GM15510 (cell line): Measurements from ENCODE around the gene PDIA4.

Experiments
- POLR2A ChIP-seq: IDR thresholded peaks from 3 replicates; pipeline ENCODE4 v1.6.1; 2011; ENCODE audit warnings: borderline replicate concordance; ENCODE audit not compliant: insufficient read length; ENCODE audit errors: extremely low read depth

Gene PDIA4

DNA sequence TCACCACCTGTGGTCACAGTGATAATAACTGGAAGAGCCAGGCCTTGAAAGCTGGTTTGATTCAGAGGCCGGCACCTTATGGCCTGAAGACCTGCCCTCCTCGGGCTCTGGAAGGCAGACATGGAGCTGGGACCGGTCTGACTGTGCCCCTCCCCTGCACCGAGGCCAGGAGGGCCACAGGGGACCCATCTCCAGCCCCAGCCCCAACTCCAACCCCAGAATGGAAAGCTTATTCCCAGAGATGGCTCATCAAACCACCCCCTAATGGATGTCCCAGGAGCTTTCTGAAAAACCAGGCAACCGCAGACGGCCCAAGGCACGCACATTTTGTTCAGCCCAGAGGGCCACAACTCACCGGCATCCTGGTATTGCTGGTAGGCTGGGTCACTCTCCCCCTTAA lies 16.8 kb downstream of the PDIA4 start:
- no peak for TF ChIP-seq POLR2A

DNA sequence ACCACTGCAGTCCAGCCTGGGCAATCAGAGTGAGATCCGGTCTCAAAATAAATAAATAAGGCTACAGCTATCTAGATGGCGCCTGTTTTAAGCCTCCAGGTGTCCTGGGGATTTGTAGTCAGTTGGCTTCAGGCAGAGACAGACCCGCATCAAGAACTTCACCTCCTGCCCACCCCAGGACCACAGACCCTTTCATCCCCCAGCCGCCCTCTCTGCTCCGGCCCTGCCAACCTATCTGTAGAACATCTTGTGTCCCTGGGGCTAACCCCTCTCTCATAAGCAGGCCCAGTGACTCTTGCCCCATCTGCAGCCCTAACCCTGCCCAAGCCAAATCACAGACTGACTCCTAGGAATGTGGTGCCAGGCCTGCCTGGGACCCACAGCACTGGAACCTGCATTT lies 17.9 kb downstream of the PDIA4 start:
- no peak for TF ChIP-seq POLR2A

DNA sequence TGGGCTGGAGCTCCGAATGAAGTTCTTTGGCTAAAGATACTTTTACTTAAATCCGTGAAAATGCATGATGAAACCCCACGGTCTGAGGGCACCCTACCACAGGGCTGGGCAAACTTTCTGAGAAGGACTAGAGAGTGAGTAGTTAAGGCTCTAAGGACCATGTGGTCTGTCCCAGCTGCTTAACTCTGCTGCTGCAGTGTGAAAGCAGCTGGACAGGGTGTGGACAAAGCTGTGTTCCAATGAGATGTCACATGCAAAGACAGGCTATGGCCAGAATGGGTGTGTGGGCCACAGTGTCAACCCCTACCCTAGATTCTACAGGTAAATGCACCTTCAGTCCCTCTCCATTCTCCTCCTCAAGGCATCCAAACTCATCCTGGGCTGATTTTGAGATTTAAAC lies 18.8 kb downstream of the PDIA4 start:
- no peak for TF ChIP-seq POLR2A

DNA sequence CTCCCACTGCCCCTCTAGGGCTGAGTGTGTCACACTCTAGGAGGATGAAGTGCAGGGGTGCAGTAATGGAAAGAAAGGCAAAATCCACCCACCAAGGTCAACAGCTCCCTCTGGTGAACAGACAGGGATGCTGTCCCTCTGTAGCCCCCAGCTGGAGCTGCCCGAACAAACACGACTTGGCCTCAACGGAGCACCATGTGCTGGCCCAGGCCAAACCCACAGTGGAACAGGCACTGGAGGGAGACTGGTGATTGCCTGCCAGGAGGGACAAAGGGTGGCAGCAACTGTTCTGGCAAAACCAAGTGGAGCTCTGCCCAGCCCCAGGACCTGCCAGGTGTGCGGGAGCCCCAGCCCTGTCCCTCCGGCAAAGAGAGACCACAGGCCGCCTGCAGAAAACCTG lies 20.7 kb downstream of the PDIA4 start:
- no peak for TF ChIP-seq POLR2A

DNA sequence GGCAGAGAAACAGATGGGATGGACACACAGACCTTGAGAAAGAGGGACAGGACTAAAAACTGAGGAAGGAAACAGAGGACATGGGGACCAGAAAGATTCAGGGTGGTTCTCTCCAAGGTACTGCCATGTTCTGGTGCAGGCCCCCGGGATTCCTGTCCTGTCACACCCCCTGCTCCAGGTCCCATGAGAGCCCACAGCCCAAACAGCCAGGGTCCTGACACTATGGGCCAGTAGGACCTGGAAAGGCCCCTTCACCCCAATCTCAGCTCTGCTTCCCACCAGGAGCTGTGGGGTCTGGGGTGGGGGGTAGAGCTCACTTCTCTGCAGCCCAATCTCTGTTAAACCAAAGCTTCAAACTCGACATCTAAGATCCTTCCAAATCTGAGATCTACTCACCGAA lies 21.2 kb downstream of the PDIA4 start:
- TF ChIP-seq POLR2A: no peak

DNA sequence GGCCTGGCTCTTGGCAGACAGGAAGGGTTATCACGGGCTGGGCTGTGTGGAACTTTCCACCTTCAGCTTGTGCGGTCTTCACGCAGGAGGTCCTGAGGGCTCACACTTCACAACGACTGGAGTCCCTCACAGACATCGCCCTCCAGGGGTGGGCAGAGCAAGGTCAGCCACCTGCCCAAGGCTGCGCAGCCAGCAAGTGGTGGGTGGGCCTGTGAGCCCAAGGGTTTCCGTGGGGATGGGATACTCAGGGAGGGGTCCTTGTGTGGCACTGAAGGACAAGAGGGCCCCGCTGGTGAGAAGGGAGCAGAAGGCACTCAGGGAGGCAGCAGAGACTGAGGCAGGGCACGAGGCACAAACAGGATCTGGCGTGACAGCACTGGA lies 22.0 kb downstream of the PDIA4 start:
- TF ChIP-seq POLR2A: no peak

DNA sequence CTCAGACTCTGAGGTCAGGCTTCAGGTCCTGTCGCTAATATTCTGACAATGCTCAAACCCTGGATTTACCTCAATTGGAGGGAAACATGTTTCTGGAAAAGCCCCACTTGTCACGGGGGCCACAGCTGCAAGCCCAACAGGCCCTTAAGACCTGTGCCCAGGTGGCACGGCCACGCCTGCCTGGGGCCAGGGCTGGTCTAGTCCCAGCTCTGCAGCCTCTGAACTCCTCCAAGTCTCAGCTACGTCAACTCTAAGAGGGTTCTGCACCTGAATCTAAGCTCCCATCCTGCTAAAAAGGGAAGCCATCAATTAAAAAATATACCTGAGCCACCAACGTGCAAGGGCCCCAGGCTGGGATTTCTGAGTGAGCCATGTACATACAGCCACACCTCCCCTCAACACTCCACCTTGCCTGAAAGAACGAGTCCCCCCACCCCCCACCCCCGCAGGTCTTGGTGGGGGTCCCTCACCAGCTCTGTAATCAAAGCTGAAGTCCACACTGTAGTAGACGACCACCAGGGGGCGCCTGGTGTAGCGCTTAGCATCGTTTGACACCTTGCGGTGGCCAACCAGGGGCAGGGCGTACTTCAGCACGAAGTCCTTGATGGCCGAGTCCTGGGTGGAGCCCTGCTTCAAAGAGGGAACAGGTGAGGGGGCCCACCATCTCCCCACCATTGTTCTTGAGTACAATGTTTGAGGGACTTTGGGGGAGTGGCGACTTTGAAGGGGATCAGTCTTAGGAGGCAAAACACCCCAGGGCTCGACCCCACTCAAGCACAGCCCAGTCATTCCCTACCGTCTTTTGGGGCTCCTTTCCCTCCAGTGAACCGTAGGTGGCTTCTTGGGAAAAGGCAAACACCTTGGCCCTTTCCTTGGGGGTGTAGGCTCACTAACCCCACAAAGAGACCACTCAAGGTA lies 22.6 kb downstream of the PDIA4 start:
- no peak for TF ChIP-seq POLR2A

DNA sequence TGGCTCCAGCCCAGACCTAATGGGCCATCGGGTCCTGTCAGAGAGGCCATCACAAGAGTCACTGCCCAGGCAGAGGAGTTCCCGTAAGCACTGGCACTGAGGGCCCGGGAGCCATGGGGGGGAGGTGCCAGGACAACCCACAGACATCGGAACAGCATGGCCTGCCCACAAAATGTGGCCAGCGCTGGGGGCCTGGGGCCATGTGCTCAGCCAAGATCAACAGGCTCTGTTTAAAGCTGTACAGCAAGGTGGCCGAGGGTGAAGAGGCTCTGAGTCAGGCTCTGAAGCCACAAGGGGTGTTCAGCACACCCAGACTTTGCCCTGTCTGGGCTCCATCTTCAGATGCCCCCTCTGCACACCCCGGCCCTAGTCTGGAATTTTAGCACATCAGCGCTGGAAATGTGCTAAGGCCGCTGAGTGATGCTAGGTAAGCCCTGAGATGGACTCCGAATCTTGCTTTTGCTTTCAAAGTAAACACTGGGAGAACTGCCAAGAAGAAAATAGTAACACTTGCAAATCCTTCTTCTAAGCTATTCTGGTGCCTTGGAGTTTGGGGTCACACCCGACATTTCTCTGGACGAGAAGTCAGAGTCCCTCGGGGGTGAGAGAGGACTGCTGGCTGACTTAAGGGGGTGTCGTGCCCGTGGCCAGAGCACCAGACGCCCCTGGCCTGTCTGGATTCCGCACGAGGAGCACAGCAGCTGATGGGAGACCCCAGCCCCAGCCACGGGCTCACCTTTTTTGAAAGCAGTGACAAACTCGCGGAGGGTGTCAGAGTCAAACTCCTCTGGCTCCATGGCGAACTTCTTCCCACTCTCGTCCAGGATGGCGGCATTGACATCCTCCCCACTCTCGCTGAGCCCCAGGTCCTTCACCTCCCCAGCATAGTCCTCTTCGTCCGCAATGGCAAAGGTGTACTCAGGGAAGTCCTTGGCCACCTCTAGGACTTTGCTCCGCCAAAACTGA lies 23.6 kb downstream of the PDIA4 start:
- no peak for TF ChIP-seq POLR2A

DNA sequence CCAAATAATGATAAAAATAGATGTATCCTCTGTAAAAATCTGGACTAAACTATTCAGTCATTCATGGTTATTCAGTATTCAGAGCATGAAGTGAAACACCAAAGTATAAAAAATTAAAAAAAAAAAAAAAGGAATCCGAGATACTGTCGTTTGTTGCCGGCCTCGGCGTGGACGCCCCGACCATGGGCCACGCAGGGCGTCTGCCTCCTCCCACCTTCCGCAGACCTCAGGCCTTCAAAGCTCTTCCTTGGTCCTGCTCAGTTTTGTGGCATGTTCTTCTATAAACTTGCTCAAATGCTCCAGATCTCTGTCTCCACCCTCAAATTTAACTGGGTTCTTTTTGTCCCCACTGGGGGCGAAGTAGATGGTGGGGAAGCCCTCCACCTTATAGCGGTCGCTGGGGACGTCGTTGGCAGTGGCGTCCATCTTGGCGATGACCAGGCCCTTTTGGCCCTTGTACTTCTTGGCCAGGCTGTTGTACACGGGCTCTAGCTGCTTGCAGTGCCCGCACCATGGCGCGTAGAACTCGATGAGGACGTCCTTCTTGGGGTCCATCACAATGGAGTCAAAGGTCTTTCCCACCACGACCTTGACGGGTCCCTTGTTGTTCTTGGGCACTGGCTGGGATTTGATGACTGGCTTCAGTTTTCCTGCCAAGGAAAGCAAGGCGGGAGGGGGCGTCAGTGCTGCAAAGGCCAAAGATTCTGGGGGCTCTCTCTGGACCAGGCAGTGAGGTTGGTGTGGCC lies 24.6 kb downstream of the PDIA4 start:
- no peak for TF ChIP-seq POLR2A

DNA sequence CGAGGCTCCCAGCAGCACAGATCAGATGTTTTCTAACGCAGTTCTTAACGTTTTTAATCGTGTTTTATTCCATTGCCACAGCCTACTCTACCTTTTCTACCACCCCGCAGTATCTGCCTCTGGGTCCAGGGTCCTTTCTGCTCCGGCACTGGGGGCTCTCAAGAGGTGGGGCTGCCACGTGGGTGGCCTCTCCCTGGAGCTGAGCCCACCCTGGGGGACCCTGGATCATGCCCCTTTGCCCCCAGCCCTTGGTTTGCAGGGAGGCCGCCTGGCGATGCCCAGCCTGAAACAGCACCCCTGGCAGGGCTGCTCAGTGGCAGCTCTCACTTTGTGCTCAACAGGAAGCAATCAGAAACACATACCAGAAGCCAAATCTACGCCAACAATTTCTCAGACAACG lies 25.3 kb downstream of the PDIA4 start:
- no peak for TF ChIP-seq POLR2A

DNA sequence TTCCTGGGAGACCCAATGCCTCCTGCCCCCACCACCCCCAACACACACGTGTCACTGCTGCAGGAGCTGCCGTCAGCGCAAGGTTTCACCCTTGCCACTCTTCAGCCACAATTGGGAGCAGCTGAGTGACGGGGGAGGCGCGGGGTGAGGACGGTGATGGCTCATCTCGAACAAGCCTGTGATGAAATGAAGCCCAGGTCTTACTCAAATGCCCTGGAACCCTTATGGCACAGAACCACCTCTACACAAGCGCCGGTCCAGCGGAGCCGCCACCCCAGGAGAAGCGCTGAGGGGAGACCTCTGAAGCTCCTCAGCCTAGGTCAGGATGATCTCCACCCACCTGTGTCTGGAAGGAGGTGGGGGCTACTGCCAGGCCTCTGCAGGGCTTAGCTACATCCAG lies 25.7 kb downstream of the PDIA4 start:
- TF ChIP-seq POLR2A: no peak

DNA sequence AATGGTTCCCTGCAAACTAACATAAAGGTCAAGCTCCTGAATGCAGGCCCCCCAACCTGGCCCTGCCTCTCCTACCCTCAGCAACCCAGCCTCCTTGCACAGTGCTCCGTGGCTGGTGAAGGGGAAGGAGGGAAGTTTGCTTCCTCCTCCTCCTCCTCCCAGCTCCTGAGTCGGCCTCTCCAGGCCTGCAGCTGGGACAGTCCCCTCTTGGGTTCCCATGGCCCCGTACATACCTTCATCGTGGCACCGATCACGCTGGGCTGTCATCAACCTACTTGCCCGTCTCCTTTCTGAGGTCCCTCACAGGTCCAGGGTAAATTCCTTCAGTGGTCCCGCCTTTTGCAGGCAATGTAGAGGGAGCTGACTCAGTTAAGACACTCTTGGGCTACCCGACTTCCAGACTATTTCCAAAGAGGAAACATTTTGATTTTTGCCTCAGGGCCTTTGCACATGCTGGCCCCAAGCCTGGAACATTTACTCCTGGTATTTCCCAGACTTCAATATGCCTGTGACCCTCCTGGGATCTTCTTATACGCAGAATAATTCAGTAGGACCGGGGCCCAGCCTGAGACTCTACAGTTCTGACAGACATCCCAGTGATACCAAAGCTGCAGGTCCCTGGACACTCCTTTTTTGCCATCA lies 26.8 kb downstream of the PDIA4 start:
- TF ChIP-seq POLR2A: no peak

DNA sequence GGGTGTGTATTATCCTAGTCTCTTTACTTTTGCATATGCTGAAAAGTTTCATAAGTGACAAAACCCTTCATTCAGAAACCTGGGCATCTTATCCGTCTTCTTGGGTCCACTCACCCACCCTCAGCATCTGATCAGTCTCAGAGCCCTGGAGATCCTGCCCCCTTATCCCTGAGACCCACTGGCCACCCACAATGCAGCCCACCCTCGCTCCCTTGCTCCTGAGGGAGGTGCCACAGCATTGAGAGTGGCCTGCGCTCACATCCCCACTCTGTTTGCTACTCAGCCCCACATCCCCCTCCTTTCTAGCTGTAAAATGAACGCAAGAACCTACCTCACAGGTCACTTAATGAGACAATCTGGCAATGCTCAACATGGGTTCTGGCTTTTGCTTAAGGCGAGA lies 27.3 kb downstream of the PDIA4 start:
- no peak for TF ChIP-seq POLR2A

DNA sequence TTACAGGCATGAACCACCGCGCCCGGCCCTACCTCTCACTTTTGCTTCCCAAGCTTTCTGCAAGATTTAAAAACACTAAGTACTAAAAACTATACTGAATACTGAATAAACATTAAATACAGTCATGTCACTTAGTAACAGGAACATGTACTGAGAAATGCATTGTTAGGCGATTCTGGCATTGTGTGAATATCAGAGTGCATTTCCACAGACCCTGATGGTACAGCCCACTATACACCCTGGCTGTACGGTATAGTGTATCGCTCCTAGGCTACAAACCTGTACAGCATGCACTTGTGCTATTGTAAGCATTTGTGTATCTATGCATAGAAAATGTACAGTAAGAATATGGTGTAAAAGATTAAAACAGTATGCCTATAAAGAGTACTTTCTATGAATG lies 29.1 kb downstream of the PDIA4 start:
- TF ChIP-seq POLR2A: no peak

DNA sequence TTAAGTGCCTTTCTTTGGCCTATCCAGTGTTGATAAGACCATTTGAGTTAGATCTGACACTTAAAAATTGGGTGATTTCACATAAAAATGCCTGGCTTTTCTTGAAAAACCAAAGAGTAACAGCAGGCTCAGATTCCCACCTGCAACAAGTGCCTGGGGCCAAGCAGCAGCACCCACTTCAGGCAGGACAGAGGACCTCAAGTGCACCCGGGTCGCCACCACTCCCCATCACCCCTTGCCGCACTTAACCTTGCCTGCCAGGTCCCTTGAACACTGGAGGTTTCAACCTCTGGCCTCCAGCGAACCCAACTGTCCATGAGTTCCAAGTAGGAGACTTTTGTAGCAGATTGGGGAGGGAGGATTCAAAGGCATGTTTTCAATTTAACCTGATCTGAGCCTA lies 30.8 kb downstream of the PDIA4 start:
- no peak for TF ChIP-seq POLR2A

DNA sequence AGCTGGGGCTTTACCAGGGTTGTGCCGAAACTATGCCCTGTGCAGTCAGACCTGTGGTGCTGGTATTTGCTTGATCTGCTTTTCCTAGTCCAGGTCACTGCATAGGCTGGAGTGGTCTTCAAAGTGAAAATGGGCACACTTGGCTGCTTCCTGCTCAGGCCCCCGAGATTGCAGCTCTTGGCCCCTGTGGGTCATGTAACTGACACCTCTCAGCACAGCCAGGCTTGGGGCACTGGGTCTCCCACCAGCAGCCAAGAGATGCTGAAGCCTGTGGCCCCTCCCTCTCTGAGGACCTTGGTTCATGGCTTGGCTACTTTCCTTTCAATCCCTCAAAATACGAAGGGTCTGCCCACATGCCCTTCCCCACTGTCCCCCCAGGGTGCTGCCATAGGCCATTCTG lies 33.7 kb downstream of the PDIA4 start:
- no peak for TF ChIP-seq POLR2A
